Daoy (cell line): Measurements from ENCODE around the gene OARD1. TPM values are rescaled to one million over a fixed set of nuclear protein-coding genes. Genes with fewer than 3 reads are reported as not detected.

ENCODE experiments used
- DNase-seq: peaks from one replicate; pipeline ENCODE4 v3.0.0-alpha.2; 2015; ENCODE audit warnings: low read depth
- total RNA-seq: library from RNA; depleted of rRNA; stranded (reverse); fragments of >200 nt; shearing (Covaris generic); gene quantifications from 2 replicates; pipeline ENCODE4 v1.2.3, GENCODE V29; 2014

OARD1 gene
- total RNA-seq, 1 experiment from 2014 or later: 29.0 TPM

- no peak for DNase-seq
Measured at GRCh38 chr6:41047745-41048732, 24.1 kb downstream of the OARD1 start.

GRCh38 chr6:41047306-41047705, 24.9 kb downstream of the OARD1 start:
- no peak for DNase-seq

- no peak for DNase-seq
Measured at GRCh38 chr6:41046084-41046483, 26.1 kb downstream of the OARD1 start.

GRCh38 chr6:41045664-41046063, 26.5 kb downstream of the OARD1 start:
- DNase-seq: no peak

GRCh38 chr6:41043151-41043550, 29.0 kb downstream of the OARD1 start:
- DNase-seq: no peak

GRCh38 chr6:41042226-41043055, 29.7 kb downstream of the OARD1 start, which contains the start of gene TSPO2:
TSPO2 (plus strand) TSS chr6:41042467; CDS start chr6:41042986, 519 bp downstream.
- no peak for DNase-seq

GRCh38 chr6:41040940-41041536, 31.1 kb downstream of the OARD1 start:
- no peak for DNase-seq

- DNase-seq: peak; percentile 76
Measured at GRCh38 chr6:41040101-41040939, 31.8 kb downstream of the OARD1 start.

- DNase-seq: peak; percentile 39
Measured at GRCh38 chr6:41039060-41039998, 32.8 kb downstream of the OARD1 start, which contains the start of gene UNC5CL. UNC5CL (minus strand) TSS chr6:41039221; CDS start chr6:41035074, 4,147 bp downstream.

GRCh38 chr6:41038205-41038604, 34.0 kb downstream of the OARD1 start:
- DNase-seq: no peak

GRCh38 chr6:41037107-41037900, 34.9 kb downstream of the OARD1 start:
- no peak for DNase-seq

- no peak for DNase-seq
Measured at GRCh38 chr6:41036601-41037000, 35.6 kb downstream of the OARD1 start.

- DNase-seq: no peak
Measured at GRCh38 chr6:41036186-41036585, 36.0 kb downstream of the OARD1 start.

GRCh38 chr6:41033776-41034175, 38.4 kb downstream of the OARD1 start:
- no peak for DNase-seq

GRCh38 chr6:41032830-41033229, 39.3 kb downstream of the OARD1 start:
- no peak for DNase-seq

GRCh38 chr6:41028561-41029412, 43.4 kb downstream of the OARD1 start:
- DNase-seq: no peak

- DNase-seq: peak; percentile 84
Measured at GRCh38 chr6:41027799-41028560, 44.2 kb downstream of the OARD1 start.
